ENCODE measurements around the gene ZBTB8OS. TPM values are rescaled to one million over a fixed set of nuclear protein-coding genes. Genes with fewer than 3 reads are reported as not detected.

Gene ZBTB8OS
- total and polyA plus RNA-seq, 2 of the 8 experiments (the other 6 are each of a cell fraction or from before 2014, with no cell fraction given), result 68.0 to 74.2 TPM

DNA sequence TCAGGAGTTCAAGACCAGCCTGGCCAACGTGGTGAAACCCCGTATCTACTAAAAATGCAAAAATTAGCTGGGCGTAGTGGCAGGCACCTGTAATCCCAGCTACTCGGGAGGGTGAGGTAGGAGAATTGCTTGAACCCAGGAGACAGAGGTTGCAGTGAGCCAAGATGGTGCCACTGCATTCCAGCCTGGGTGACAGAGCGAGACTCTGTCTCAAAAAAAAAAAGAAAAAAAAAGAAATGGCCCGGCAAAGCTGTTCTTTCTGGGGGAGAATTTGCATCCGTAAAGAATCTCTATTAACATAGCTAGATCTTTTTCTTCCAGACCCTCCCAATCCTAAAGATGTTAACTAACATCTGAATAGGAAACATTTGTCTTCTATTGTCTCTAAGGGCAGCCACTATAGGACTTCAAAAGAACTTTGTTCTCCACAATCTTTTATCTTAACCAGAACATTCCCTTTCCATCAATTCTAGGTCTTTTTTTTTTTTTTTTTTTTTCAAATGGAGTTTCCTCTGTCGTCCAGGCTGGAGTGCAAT lies 8.0 kb downstream of the ZBTB8OS start (continued):
- TF ChIP-seq, protein P1, sequence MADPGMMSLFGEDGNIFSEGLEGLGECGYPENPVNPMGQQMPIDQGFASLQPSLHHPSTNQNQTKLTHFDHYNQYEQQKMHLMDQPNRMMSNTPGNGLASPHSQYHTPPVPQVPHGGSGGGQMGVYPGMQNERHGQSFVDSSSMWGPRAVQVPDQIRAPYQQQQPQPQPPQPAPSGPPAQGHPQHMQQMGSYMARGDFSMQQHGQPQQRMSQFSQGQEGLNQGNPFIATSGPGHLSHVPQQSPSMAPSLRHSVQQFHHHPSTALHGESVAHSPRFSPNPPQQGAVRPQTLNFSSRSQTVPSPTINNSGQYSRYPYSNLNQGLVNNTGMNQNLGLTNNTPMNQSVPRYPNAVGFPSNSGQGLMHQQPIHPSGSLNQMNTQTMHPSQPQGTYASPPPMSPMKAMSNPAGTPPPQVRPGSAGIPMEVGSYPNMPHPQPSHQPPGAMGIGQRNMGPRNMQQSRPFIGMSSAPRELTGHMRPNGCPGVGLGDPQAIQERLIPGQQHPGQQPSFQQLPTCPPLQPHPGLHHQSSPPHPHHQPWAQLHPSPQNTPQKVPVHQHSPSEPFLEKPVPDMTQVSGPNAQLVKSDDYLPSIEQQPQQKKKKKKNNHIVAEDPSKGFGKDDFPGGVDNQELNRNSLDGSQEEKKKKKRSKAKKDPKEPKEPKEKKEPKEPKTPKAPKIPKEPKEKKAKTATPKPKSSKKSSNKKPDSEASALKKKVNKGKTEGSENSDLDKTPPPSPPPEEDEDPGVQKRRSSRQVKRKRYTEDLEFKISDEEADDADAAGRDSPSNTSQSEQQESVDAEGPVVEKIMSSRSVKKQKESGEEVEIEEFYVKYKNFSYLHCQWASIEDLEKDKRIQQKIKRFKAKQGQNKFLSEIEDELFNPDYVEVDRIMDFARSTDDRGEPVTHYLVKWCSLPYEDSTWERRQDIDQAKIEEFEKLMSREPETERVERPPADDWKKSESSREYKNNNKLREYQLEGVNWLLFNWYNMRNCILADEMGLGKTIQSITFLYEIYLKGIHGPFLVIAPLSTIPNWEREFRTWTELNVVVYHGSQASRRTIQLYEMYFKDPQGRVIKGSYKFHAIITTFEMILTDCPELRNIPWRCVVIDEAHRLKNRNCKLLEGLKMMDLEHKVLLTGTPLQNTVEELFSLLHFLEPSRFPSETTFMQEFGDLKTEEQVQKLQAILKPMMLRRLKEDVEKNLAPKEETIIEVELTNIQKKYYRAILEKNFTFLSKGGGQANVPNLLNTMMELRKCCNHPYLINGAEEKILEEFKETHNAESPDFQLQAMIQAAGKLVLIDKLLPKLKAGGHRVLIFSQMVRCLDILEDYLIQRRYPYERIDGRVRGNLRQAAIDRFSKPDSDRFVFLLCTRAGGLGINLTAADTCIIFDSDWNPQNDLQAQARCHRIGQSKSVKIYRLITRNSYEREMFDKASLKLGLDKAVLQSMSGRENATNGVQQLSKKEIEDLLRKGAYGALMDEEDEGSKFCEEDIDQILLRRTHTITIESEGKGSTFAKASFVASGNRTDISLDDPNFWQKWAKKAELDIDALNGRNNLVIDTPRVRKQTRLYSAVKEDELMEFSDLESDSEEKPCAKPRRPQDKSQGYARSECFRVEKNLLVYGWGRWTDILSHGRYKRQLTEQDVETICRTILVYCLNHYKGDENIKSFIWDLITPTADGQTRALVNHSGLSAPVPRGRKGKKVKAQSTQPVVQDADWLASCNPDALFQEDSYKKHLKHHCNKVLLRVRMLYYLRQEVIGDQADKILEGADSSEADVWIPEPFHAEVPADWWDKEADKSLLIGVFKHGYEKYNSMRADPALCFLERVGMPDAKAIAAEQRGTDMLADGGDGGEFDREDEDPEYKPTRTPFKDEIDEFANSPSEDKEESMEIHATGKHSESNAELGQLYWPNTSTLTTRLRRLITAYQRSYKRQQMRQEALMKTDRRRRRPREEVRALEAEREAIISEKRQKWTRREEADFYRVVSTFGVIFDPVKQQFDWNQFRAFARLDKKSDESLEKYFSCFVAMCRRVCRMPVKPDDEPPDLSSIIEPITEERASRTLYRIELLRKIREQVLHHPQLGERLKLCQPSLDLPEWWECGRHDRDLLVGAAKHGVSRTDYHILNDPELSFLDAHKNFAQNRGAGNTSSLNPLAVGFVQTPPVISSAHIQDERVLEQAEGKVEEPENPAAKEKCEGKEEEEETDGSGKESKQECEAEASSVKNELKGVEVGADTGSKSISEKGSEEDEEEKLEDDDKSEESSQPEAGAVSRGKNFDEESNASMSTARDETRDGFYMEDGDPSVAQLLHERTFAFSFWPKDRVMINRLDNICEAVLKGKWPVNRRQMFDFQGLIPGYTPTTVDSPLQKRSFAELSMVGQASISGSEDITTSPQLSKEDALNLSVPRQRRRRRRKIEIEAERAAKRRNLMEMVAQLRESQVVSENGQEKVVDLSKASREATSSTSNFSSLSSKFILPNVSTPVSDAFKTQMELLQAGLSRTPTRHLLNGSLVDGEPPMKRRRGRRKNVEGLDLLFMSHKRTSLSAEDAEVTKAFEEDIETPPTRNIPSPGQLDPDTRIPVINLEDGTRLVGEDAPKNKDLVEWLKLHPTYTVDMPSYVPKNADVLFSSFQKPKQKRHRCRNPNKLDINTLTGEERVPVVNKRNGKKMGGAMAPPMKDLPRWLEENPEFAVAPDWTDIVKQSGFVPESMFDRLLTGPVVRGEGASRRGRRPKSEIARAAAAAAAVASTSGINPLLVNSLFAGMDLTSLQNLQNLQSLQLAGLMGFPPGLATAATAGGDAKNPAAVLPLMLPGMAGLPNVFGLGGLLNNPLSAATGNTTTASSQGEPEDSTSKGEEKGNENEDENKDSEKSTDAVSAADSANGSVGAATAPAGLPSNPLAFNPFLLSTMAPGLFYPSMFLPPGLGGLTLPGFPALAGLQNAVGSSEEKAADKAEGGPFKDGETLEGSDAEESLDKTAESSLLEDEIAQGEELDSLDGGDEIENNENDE (IDR thresholded peaks at IDR 0.05; ENCODE audit: insufficient replicate concordance, low read length), result peak; percentile 65

Data from H1 (cell line).